ENCODE measurements around the gene FGA.

GRCh38 chr4:154606728-154607723 lies 16.5 kb upstream of the FGA start:
- TF ChIP-seq TAF1 (IDR thresholded peaks at IDR 0.05; ENCODE audit: low read depth) (no peak), ZBTB7A (IDR thresholded peaks at IDR 0.05; ENCODE audit: low read depth) (no peak), EP300 (IDR thresholded peaks at IDR 0.05; ENCODE audit: borderline replicate concordance) (no peak), FOXM1 (IDR thresholded peaks at IDR 0.05; ENCODE audit: borderline replicate concordance, low read depth) (no peak), REST (IDR thresholded peaks at IDR 0.05; ENCODE audit: low read depth) (no peak), RAD21 (IDR thresholded peaks at IDR 0.05; ENCODE audit: low read depth) (no peak), MAX (IDR thresholded peaks at IDR 0.05) (no peak), TEAD4 (IDR thresholded peaks at IDR 0.05) (no peak), CEBPB (IDR thresholded peaks at IDR 0.05) (no peak)
- TF ChIP-seq, protein P1, sequence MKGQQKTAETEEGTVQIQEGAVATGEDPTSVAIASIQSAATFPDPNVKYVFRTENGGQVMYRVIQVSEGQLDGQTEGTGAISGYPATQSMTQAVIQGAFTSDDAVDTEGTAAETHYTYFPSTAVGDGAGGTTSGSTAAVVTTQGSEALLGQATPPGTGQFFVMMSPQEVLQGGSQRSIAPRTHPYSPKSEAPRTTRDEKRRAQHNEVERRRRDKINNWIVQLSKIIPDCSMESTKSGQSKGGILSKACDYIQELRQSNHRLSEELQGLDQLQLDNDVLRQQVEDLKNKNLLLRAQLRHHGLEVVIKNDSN (IDR thresholded peaks at IDR 0.05) = no peak
